ENCODE results near the gene ITPR3. TPM values are rescaled to one million over a fixed set of nuclear protein-coding genes. Genes with fewer than 3 reads are reported as not detected.
A peak's percentile ranks its signal among the peaks of the same experiment; 100 is the strongest.

ITPR3 gene
- total RNA-seq, 4 donors from 2014 or later, result 76.8 to 101 (median 93.9) TPM

GRCh38 chr6:33688006-33688405, 66.9 kb downstream of the ITPR3 start:
- TF ChIP-seq, protein P1, sequence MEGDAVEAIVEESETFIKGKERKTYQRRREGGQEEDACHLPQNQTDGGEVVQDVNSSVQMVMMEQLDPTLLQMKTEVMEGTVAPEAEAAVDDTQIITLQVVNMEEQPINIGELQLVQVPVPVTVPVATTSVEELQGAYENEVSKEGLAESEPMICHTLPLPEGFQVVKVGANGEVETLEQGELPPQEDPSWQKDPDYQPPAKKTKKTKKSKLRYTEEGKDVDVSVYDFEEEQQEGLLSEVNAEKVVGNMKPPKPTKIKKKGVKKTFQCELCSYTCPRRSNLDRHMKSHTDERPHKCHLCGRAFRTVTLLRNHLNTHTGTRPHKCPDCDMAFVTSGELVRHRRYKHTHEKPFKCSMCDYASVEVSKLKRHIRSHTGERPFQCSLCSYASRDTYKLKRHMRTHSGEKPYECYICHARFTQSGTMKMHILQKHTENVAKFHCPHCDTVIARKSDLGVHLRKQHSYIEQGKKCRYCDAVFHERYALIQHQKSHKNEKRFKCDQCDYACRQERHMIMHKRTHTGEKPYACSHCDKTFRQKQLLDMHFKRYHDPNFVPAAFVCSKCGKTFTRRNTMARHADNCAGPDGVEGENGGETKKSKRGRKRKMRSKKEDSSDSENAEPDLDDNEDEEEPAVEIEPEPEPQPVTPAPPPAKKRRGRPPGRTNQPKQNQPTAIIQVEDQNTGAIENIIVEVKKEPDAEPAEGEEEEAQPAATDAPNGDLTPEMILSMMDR (IDR thresholded peaks at IDR 0.05), result no peak
- TF ChIP-seq EP300 (IDR thresholded peaks at IDR 0.05) (no peak), POLR2A (IDR thresholded peaks at IDR 0.05) (no peak)
- no peak for DNase-seq (ENCODE audit: low spot score in 2 of 2)
- Histone ChIP-seq H3K9me3 (no peaks in the 10 kb centered on the region), H3K36me3 (peaks cover 5 to 100% (median 37%) of the 10 kb centered on the region in 3 donors), H3K27me3 (no peaks in the 10 kb centered on the region), H3K27ac (peak overlapping the region in 1 of 4 donors; percentile 20), H3K4me1 (peaks cover 0 to 39% (median 11%) of the 10 kb centered on the region in 4 donors), H3K4me3 (no peak overlapping the region)
- 71 to 84% methylated on average over 6 to 11 of the region's 20 CpGs for WGBS, 2 donors

- no peak for DNase-seq (ENCODE audit: low spot score in 2 of 2)
- no peak overlapping the region for H3K4me3 ChIP-seq
- no peak overlapping the region for H3K27ac ChIP-seq
- TF ChIP-seq EP300 (IDR thresholded peaks at IDR 0.05), result no peak
- TF ChIP-seq POLR2A (IDR thresholded peaks at IDR 0.05), result no peak
- TF ChIP-seq, protein P1 (IDR thresholded peaks at IDR 0.05), result no peak
- H3K9me3 ChIP-seq, result no peaks in the 10 kb centered on the region
- peaks cover 0 to 39% (median 15%) of the 10 kb centered on the region in 4 donors for H3K4me1 ChIP-seq
- H3K27me3 ChIP-seq, result no peaks in the 10 kb centered on the region
- peaks cover 5 to 100% (median 37%) of the 10 kb centered on the region in 3 donors for H3K36me3 ChIP-seq
- 88 to 93% methylated on average over 23 to 25 of the region's 25 CpGs for WGBS, 2 donors
These were observed 67.5 kb downstream of the ITPR3 start for GRCh38 chr6:33688451-33689147.

DNA sequence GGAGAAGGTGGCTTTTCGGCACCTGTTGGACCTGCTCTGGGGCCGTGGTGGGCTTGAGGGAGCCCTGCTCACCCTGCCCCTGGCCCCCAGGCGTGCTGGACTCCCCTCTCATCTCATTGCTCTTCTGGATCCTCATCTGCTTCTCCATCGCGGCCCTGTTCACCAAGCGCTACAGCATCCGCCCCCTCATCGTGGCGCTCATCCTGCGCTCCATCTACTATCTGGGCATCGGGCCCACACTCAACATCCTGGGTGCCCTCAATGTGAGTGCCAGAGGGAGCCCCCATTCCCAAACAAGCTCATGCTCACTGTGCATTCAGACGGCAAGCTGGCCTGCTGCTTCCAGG, 68.0 kb downstream of the ITPR3 start:
- H3K27me3 ChIP-seq, result no peaks in the 10 kb centered on the region
- 77 to 78% methylated on average over 12 of the region's 12 CpGs for WGBS, 2 donors
- H3K27ac ChIP-seq, result no peak overlapping the region
- no peak overlapping the region for H3K4me3 ChIP-seq
- TF ChIP-seq EP300 (IDR thresholded peaks at IDR 0.05), result no peak
- TF ChIP-seq, protein P1 (IDR thresholded peaks at IDR 0.05), result no peak
- TF ChIP-seq POLR2A (IDR thresholded peaks at IDR 0.05), result no peak
- H3K4me1 ChIP-seq, result peaks cover 0 to 39% (median 17%) of the 10 kb centered on the region in 4 donors
- no peaks in the 10 kb centered on the region for H3K9me3 ChIP-seq
- peaks cover 5 to 100% (median 39%) of the 10 kb centered on the region in 3 donors for H3K36me3 ChIP-seq
- no peak for DNase-seq (ENCODE audit: low spot score in 2 of 2)

DNA sequence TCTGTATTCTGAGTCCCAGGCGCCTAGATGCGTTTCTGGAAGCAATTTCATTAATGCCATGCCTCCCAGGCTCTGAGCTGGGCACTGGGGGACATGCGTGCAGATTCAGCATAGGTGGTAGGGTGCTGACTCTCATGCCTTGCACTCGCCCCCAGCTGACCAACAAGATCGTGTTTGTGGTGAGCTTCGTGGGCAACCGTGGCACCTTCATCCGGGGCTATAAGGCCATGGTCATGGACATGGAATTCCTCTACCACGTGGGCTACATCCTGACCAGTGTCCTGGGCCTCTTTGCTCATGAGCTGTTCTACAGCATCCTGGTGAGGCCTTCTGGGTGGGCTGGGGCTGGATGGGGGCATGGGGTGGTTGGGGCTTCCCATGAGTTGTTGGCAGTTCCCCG, 68.8 kb downstream of the ITPR3 start:
- Histone ChIP-seq H3K36me3 (peaks cover 5 to 100% (median 32%) of the 10 kb centered on the region in 3 donors), H3K4me1 (peaks cover 0 to 45% (median 23%) of the 10 kb centered on the region in 4 donors), H3K9me3 (no peaks in the 10 kb centered on the region), H3K4me3 (no peak overlapping the region), H3K27me3 (no peaks in the 10 kb centered on the region), H3K27ac (no peak overlapping the region)
- no peak for TF ChIP-seq POLR2A (IDR thresholded peaks at IDR 0.05)
- TF ChIP-seq, protein P1 (IDR thresholded peaks at IDR 0.05), result no peak
- 85% methylated on average over 9 to 10 of the region's 10 CpGs for WGBS, 2 donors
- no peak for DNase-seq (ENCODE audit: low spot score in 2 of 2)

DNA sequence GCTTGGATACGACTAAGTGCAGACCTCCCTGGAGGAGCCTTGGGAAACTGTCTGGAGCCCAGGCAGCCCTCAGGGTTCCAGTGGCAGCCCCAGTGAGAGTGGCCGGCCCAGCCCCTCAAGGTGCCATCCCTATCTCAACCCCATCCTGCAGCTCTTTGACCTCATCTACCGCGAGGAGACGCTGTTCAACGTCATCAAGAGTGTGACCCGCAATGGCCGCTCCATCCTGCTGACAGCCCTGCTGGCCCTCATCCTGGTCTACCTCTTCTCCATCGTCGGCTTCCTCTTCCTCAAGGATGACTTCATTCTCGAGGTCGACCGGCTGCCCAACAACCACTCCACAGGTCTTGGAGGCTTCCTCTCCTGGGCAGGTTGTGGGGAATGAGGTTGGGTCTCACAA, 69.6 kb downstream of the ITPR3 start:
- TF ChIP-seq EP300 (IDR thresholded peaks at IDR 0.05) (no peak), POLR2A (IDR thresholded peaks at IDR 0.05) (no peak)
- TF ChIP-seq, protein P1 (IDR thresholded peaks at IDR 0.05), result no peak
- Histone ChIP-seq H3K36me3 (peaks cover 5 to 100% (median 26%) of the 10 kb centered on the region in 3 donors), H3K27ac (peak overlapping the region in 1 of 4 donors; percentile 43), H3K9me3 (no peaks in the 10 kb centered on the region), H3K27me3 (no peaks in the 10 kb centered on the region), H3K4me3 (no peak overlapping the region), H3K4me1 (peaks cover 0 to 54% (median 32%) of the 10 kb centered on the region in 4 donors)
- WGBS, 2 donors, result 85 to 87% methylated on average over 13 of the region's 13 CpGs
- DNase-seq (ENCODE audit: low spot score in 2 of 2), result no peak
